ENCODE results near the gene SPOCK1.

SPOCK1 gene

DNA sequence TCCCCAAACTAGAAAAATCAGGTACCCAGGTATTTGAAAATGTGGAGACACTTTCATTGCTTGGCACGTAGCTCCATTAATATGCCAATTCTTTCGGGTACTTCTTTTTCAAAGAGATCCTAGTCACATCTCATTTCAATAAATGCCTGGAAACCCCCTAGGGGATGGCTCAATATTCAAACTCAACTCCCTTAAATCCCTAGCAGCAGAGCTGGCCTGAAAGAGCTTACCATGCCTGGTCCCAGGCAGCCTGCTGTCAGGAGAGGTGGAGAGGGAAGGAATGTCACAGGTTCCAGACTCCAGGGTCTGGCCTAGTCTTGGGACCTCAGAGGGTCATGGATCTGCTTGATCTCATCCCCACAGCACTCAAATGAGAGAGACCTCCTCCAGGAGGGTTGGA lies 187.1 kb downstream of the SPOCK1 start:
- intact Hi-C loops (cut with DNase I): no loop called here
- DNase-seq: no peak

DNA sequence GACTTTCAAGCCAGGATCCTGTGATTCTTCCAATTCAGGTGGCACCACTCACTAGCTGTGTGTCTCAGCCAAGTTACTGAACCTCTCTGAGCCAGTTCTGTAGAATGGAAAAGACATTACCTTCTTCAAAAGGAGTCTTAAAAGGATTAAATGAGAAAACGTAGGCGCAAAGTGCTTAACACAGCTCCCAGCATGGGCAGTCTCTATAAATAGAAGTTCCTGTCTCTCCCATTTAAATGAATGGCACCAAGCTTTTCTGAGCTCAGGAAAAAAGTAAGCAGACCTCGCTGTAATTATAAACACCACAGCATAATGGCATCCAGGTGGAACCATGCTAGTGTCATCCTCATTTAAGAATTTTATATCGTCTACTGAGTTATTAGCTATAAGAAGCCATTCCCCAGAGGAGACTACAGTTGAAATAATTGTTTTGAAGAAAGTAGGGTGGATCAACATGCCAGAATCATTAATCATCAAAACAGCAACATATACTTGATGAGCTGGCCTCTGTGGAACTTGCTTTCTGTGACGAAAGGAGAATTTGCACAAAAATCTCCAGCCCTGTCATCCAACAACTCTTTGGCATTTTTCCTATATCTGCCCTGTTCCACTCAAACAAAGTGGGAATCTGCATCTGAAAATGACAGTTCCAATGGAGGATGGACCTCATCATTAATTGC lies 188.9 kb downstream of the SPOCK1 start:
- intact Hi-C loops (cut with DNase I): no loop called here
- no peak for DNase-seq

DNA sequence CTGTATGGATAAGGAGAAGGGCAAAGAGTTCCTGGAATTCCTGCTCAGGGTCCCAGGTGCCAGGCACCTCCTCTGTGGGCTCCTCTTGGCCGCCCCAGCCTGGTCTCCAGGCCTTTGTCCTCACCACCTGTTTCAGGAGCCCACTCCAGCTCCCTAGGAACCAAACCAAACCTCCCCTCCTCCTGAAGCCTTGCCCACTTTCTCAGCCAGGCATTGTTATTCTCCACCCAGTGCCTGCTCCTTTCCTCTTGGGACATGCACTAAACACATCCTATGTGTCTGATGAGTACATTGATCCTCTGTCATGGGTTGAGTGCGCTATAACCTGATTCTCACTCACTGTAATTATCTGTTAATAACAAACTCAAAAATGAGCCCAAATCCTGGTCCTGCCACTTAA lies 189.8 kb downstream of the SPOCK1 start:
- intact Hi-C loops (cut with DNase I): no loop called here
- DNase-seq: no peak

DNA sequence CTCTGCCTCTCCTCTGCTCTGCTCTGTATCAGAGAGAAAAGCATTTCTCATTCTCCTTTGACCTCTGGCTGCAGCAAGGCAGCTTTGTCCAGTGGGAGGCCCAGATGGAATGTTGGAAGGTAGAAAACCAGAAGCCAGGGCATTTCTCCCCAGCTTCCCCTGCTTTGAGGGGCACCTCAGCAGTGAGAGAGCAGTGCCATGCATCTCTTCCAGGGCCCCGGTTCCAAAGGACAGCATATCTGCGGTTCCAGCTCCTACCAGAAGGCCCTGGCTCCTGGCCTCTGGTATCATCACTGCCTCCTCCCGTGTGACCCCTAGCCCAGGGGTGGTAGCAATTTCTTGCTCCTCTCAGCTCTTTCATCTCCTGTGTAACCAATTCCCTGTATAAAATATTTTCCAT lies 190.8 kb downstream of the SPOCK1 start:
- DNase-seq: no peak
- intact Hi-C loops (cut with DNase I): no loop called here

DNA sequence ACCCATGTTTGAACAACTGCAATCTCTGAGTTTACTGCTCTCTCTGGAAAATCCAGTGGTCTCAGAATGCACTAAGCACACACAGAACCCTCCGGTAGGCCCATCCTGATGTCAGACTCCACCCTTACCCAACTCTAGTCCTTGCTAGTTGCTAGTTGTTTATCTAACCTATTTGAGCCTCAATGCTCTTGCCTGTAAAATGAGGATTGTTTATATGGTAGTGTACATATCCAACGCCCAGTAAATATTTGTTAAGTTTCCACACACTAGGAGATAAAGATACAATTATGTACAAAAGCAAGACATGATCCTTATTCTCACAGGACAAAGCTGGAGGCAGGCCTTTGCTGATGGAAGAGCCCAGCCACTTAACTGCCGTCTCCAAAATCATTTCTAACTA lies 192.2 kb downstream of the SPOCK1 start:
- intact Hi-C loops (cut with DNase I): no loop called here
- no peak for DNase-seq

DNA sequence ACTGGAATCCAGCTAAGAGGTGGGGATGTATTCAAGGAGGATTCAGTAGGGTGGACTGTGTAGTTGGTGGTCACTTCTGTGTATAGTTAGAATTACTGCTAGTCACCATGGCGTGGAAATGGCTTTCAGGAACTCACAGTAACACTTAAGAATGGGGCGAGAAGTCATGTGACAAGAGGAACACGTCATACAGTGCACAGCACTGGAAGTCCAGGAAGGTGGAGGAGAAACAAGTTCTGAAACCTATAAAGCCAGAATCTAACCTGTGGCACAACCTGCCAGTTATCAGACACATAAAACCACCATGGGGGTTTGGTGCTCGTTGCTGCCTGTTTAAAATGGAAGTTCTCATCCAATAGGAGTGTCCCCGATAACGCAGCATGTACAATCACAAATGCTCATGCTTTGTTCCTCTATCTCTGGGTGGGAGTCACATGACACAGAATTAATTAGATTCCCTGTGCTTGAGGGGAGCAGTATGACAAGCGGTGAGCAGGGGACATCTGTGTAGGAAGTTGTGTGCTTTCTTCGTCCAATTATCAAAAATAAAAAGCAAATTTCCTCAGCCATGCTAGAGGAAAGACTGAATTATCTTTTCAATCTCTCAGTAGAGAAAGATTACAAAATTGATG lies 193.0 kb downstream of the SPOCK1 start:
- DNase-seq: no peak
- intact Hi-C loops (cut with DNase I): no loop called here

DNA sequence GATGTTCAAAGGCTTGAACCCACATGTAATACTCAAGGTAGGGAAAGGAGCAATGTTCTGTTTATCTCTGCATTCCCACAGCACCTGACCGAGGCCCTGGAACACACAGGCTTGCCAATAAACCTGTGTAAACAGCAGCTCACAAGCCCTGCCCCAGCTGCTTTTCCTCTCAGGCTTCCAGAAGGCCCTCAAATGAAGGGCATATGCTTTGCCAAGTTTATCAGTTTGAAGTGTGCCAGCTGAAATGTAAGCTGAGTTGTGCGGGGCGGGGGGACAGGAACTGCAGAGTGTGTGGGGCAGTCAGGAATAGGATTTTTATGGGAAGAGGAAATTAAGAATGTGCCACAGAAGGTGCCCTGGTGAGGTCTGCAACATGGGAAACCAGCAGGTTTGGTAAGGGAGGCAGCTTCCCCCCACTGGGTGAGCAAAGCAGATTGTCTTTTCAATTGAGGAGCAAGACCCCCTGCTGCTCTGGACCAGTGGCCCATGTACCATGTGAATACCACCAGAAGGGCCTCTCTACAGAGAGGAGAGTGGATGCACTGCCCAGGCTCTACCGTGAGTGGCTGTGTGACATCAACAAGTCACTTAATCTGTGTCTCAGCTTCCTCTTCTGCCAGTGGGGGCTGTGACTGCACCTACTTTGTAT lies 194.8 kb downstream of the SPOCK1 start:
- peak in 3 of 10 donors; percentile 18 to 75 (median 75) for DNase-seq
- intact Hi-C loops (cut with DNase I): no loop called here

DNA sequence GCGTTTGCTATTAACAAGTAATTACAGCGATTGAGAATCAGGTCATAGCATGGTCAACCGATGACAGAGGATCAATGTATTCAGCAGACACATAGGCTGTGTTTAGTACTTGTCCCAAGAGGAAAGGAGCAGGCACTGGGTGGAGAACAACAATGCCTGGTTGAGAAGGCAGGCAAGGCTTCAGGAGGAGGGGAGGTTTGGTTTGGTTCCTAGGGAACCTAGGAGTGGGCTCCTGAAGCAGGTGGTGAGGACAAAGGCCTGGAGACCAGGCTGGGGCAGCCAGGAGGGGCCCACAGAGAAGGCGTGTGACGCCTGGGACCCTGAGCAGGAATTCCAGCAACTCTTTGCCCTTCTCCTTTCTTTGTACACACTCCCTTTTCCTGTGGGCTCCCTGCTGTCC lies 195.6 kb downstream of the SPOCK1 start:
- intact Hi-C loops (cut with DNase I): no loop called here
- DNase-seq: no peak

DNA sequence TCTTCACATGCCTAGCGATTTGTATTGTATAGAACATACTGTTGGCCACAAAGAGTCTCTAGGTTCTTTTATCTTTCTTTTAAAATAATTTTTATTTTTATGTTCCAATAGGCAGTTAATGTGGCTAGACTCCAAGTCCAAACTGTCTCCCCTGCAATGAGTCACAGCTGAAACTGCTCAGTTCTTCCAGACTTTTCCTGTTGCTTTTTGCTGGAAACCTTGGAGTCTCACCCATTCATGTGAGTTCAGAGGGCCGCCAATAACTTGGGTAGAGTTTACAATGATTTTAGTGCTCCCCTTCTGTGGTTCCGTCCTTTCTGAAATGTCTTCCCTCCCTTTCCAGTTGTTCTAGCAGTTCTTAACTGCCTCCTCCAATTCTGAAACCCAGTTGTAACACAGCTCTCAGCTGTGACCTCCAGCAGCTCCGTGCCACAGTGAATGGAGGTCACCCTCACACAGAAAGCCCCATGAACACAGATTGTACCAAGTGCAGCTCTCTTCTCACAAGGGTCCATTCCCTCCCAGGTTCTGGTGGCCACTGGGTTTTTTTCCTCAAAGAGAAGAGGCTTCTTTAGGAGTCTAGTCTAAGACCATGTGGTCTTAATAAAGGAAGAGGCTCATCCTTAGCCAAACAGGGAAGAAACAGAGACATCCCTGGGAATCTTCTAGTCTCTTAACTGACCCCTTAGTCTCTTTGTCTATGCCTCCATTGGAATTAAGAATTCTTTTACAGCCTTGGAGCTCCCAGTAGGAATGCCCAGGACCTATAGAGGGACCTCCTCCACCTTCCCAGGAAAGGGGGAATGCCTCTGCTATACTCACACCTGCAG lies 198.5 kb downstream of the SPOCK1 start:
- DNase-seq: no peak
- intact Hi-C loops (cut with DNase I): no loop called here

DNA sequence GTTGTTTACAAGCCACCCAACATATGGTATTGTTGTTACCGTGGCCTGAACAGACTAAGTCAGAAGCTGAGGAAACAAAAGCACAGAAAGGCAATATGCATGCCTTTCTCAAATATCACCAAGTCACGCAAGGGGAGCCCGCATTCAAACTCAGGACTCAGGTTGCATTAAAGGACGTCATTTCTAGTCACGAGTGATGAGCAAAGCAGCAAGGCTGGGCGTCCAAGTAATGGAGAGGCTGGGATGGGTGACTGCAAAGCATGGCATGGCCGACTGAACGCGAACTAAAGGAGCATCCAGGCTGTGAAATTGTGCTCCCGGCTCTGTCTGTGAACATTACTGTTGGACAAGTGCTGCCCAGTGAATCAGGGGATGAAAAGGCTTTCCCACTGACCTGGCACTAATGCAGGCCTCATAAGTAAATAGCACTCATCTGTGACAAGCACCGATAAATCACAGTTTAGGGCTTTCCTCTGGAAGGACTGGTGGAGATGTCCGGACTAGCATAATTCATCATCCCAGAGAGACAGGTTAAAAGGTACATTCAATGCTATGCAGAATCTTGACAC lies 202.8 kb downstream of the SPOCK1 start:
- no peak for DNase-seq
- intact Hi-C loops (cut with DNase I): no loop called here

DNA sequence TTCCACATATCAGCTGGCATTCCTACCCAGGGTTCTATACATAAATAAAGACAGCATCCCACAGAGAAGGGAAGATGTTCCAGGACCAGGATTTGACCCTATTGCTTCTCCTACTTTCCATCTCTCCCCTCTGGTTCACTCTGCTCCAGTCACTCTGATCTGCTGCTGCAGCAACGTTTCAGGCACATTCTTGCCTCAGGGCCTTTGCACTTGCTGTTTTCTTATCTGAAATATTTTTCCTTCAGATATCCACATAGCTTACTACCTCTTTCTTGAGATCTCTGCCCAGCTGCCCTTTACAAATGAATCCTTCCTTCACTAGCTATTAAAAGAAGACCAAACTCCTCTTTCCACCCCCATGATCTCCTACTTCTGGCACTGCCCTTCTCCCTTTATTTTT lies 204.5 kb downstream of the SPOCK1 start:
- intact Hi-C loops (cut with DNase I): no loop called here
- DNase-seq: no peak

DNA sequence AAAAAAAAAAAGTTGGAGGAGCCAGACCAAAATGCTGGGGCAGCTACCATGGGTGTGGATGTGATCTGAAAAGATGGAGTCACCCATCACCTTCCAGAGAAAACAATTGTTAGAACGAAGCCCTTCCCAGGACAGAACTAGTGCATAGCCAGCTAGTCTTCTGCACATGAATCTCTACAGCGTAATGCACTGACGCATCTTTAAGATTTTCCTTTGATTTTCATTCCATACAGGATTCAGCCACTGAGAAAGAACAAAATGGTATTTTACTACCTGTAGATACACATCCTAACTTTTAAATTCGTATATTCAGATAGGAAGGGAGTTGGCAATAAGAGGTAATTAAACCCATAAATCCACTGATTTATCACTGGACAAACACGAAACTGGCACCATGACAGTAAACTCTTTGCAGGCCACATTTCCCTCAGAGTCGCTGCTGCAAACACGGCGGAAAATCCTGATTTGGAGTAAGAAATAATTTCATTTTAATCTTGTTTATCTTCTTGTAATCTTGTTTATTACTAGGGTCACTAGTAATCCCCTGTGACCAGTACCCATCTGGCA lies 206.6 kb downstream of the SPOCK1 start:
- no peak for DNase-seq
- intact Hi-C loops (cut with DNase I): no loop called here

DNA sequence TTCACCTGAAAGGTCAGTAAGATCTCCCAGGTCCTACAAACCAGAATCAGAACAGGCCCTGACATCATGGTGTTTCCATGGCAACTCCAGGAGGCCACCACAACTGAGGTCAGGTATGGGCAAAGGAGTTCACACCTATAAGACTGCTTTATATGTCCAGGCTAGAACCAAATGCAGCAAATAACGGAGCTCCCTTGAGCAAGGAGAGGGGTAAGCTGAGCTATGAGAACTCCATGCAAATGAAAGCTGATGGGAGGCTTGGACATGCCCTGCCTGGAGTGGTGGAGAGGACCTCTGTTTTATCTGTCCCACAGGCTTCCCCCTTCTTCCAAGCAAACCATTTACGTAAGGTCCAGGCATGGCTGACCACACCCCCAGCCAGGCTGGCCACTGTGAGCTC lies 207.7 kb downstream of the SPOCK1 start:
- no peak for DNase-seq
- intact Hi-C loops (cut with DNase I): no loop called here

DNA sequence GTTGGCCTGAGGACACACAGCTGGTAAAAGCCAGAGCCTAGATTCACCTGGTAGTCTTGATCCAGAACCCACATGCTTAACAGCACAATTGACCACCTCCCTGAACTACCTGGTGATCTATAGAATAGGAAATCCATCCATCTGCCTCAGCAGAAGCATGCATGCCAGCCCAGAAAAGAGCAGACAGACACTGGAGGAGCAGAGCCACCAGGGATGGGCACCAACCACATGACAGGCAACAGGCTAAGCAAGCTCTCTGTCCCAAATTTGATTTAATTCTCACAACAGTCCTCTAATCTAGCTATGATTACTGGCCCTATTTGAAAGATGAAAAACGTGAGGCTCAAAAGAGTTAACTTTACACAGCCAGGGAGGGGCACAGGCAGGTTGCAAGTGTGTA lies 208.1 kb downstream of the SPOCK1 start:
- intact Hi-C loops (cut with DNase I): no loop called here

DNA sequence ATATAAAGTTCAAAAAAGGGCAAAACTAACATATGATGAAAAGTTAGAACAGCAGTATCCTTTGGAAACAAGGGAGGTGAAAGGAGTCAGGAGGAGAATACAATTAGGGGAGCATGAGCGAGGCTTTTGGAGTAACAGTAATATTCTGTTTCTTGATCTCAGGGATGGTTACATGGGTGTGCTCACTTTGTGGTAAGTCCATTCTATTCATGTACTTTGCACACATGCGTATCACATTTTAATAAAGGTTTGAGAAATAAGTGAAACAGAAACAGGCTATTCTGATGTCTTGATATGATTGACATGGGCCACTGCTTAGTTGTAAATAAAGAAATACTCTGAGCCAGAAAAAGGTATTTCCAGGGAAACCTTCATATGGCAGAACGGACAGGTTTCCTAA lies 208.8 kb downstream of the SPOCK1 start:
- intact Hi-C loops (cut with DNase I): no loop called here
- DNase-seq: no peak

More for the DNA sequence above, 208.1 kb downstream of the SPOCK1 start:
- DNase-seq: no peak

DNA sequence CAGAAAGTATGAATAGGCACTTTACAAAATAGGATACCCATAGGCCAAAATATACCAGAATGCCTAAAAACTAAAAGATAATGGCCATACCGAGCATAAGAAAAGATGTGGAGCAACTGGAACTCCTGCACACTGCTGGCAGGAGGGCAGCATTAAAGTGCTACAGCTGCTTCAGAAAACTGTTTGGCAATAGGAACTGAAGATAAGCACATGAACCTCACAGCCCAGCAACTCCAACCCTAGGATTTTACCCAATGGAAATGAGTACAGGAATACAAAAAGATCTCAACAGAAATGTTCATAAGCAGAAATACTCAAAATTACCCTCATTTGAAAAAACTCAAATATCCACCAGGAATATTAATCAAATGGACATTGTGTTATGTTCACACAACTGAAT lies 209.3 kb downstream of the SPOCK1 start:
- no peak for DNase-seq
- intact Hi-C loops (cut with DNase I): no loop called here

DNA sequence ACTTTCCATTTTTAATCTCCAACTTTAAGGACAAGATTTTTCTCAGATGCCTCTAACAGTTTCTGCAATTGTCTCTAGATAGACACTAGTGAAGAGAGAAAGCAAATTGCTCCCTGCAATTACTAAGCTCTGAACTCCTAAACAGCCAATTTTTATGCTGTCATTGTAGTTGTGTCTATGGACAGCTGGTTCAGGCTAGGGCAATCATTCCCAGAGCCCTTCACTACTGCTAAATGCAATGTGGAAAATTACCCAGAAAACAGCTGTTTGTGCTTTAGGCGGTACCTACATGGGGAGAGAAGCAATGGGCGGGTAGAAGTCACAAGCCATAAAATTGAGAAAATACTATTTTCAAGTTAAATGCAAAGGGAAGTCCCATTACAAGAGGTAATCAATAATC lies 211.6 kb downstream of the SPOCK1 start:
- intact Hi-C loops (cut with DNase I): no loop called here
- DNase-seq: no peak

DNA sequence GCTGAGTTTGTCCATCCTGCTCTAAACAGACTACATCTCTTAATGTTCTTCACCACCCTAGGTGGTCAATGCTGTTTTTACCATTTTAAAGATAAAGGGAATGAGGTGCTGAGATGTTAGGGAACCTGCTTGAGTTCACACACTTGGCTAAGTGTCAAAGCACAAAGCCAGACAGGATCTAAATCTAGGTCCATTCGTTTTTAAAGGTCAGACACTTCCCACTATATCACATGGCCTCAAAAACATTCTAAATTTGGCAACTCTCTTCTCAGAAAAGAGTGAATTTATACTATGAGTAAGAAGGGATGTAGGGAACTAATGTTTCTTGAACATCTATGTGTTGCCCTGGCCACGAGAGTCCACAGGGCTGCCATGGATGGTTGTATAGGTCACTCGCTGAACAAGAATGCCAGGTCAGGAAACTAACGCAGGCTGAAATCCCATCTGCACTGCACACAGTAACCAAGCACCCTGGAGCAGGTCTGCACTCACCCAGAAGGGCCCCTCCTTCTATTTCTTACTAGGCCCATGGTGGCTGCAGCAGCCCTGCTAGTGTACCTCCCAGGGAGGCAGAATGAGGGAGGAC lies 213.0 kb downstream of the SPOCK1 start:
- intact Hi-C loops (cut with DNase I): no loop called here
- DNase-seq: no peak

DNA sequence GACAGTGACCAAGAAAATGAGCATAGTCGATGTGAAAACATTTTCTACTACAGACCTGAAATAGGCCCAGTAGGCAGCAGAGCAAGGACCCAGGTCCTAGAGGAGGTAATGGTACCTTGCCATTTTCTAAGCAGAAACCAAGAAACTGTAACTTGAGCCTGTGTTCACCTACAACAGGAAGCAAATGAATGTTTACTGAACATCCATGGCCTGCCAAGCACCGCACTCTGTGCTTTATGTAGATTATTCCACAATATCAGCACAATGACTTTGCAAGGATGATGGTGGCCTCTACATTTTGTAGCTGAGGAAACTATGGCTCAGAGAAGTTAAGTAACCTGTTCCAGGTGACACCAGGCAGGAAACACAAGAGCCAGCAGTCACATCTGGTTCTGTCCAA lies 215.3 kb downstream of the SPOCK1 start:
- DNase-seq: no peak
- intact Hi-C loops (cut with DNase I): no loop called here

DNA sequence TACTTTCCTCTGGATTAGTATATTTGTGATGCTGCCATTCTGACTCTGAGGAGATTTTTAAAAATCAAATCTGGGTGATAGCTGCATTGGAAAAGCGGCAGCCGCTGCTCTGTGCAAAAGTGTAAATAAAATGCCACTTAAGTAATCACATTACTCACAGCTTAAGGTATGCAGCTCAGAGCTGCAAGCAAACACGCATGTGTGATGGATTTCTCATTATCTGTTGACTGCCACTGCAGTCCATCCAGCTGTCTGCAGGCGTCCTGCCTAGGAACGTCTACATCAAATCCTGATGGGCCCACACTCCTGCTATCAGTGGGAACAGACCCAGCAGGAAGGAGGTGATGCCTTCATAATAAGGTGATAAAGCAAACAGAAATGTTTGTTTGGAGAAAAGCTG lies 216.9 kb downstream of the SPOCK1 start:
- no peak for DNase-seq
- intact Hi-C loops (cut with DNase I): no loop called here
